Stimulated activated CD8-positive, alpha-beta memory T cell treated with anti-CD3 and anti-CD28 coated beads, Interleukin-4, amount 100 ng/mL, for 1 hour (primary cell): ENCODE results near the gene KDELR1.

ENCODE experiments used
- DNase-seq, 2 donors: peaks; one replicate each; pipeline ENCODE4 v3.0.0-alpha.2; 2020; ENCODE audit warnings: low read depth in 2 of 2, low spot score in 1 of 2

The KDELR1 gene

DNA sequence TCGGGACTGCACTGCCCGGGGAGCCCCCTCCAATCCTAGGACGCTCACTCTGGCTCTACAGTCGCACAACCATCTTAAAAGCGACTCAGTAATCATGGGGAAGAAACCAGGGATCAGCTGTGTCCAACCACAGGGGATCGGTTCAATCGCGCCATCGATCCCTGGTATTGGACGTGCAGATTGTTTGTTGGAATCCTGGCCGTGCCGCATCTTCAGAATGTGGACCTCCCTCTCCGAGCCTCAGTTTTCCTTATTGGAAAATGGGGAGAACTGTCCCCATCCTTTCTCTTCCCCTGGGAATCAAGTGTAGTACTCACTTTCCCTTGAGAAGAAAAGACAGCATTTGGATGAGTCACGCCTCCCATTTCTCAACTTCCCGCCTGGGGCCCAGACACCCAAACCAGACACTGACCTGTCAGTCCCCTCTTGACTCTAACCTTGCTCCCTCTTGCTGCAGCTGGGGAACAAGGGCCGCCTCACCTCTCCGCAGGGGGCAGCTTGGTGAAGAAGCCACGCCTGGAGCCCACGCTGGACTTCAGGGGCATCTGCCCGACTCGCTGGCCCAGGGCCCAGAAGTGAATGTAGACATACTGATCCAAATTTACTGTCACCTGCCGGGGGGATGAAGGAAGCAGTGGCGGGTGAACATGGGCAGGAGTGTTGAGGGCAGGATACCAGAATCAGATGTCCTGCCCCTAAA lies 48.4 kb downstream of the KDELR1 start:
- DNase-seq = no peak

GRCh38 chr19:48342414-48342738 lies 49.0 kb downstream of the KDELR1 start:
- no peak for DNase-seq

GRCh38 chr19:48341515-48342413 lies 49.6 kb downstream of the KDELR1 start:
- DNase-seq = no peak

GRCh38 chr19:48340995-48341394 lies 50.4 kb downstream of the KDELR1 start:
- DNase-seq = no peak

- no peak for DNase-seq
Observed at GRCh38 chr19:48338802-48339503, 52.4 kb downstream of the KDELR1 start.

DNA sequence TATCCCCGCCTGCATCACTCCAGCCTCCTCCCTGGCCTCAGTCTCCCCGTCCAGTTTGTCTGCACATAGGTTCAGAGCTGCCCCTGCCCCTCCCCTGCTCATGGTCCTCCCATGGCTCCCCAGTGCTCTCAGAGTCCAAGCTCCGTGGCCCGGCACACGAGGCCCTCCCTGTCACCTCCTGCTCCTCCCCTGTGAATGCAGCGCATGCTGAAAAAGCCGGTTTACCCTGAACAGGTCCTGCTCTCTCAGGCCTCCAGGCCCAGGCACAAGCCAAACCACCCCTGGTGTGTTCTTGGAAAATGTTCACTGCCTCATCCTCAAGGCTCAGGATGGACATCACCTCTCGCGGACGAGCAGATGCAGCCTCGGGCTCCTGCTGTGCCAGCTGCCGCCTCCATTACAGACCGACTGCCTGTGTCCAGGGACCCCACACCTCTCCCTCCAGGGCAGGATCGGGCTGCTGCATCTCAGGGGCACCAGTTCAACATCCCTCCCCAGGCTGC lies 53.0 kb downstream of the KDELR1 start:
- DNase-seq = no peak

- peak; percentile 73 to 89 for DNase-seq
Observed at GRCh38 chr19:48333467-48334384, 57.6 kb downstream of the KDELR1 start.

DNA sequence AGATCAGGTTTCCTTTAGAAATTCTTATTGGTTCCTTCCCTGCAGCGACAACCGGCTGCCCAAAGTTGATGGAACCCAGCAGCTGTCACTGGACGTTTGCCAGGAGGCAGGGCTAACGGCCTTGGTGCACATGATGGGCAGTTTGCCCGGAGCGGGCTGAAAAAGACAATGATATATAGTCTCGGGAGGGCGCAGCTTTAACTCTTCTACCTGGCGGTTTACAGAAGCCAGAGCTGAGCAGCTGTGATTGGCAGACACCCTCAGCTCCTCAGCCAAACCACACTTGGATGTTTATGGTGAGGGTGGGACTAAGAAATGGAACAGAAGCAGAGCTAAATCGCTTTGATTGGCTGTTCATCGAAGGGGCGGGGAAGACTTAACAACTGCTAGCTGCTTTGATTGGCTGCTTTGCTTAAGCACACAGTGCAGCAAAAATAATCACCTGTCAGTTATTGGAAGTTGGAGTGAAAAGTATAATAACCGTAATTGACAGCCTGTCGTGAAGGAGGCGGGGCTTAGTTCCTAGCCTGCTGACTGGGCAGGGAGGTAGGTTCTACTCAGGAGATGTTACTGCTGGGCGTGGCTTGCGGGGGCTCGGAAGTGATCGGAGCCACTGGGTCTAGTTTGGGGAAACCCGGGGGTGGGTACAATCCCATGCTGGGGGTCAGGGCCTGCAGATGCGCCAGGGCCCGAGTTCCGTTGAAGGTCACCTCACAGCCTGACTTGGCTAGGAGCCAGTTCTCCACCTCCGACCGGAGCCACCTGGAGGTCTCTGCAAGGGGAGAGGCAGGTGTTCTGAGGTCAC lies 58.5 kb downstream of the KDELR1 start:
- DNase-seq = peak; percentile 73 to 90
